Ascending aorta (tissue), 2 donors: ENCODE data around the gene ZNF789. TPM values are rescaled to one million over a fixed set of nuclear protein-coding genes. Genes with fewer than 3 reads are reported as not detected.
"Not testable (repeated sequence)": the region's sequence is repeated elsewhere in the genome, so short reads cannot be mapped to it uniquely, and the experiment has no call there.

Experiments used
- DNase-seq, 2 donors: peaks; one replicate each; pipeline ENCODE4 v3.0.0-alpha.2; 2019; ENCODE audit warnings: low spot score in 2 of 2
- H3K27ac ChIP-seq, 2 donors: fragments of 200-600 bp; sonication (generic); one replicate each; pipeline ENCODE4 v1.5.1; 2016 to 2017; ENCODE audit warnings: mild to moderate bottlenecking in 1 of 2
- H3K27me3 ChIP-seq: fragments of 200-600 bp; sonication (generic); one replicate; pipeline ENCODE4 v1.5.1; 2017
- H3K36me3 ChIP-seq, 2 donors: fragments of 200-600 bp; sonication (generic); one replicate each; pipeline ENCODE4 v1.5.1; 2016
- H3K4me1 ChIP-seq, 2 donors: fragments of 200-600 bp; sonication (generic); one replicate each; pipeline ENCODE4 v1.5.1; 2016 to 2017; ENCODE audit warnings: mild to moderate bottlenecking in 1 of 2
- H3K4me3 ChIP-seq, 2 donors: fragments of 200-600 bp; sonication (generic); one replicate each; pipeline ENCODE4 v1.5.1; 2016 to 2017; ENCODE audit warnings: mild to moderate bottlenecking in 1 of 2
- H3K9me3 ChIP-seq, 2 donors: fragments of 200-600 bp; sonication (generic); one replicate each; pipeline ENCODE4 v1.5.1; 2016
- intact Hi-C: fragments of 100-400 bp; cut with DNase I; formaldehyde crosslinking; loops from one replicate; pipeline ENCODE4 v1.15.1; 2023
- total RNA-seq: library from RNA; depleted of rRNA; stranded (reverse); fragments of >200 nt; gene quantifications from one replicate; pipeline ENCODE4 v1.1.0, GENCODE V29; 2016
- TF ChIP-seq, protein P1 (sequence below), 3 experiments: fragments of 200-600 bp in 2 of 3; fragments of 450-650 bp in 1 of 3; sonication (generic) in 2 of 3; IDR thresholded peaks; one replicate each; pipeline ENCODE4 v1.5.1; 2016 to 2019; ENCODE audit warnings: antibody characterized with exemption in 3 of 3, mild to moderate bottlenecking in 1 of 3, moderate library complexity in 1 of 3

Gene ZNF789
- 4.2 TPM for total RNA-seq

DNA sequence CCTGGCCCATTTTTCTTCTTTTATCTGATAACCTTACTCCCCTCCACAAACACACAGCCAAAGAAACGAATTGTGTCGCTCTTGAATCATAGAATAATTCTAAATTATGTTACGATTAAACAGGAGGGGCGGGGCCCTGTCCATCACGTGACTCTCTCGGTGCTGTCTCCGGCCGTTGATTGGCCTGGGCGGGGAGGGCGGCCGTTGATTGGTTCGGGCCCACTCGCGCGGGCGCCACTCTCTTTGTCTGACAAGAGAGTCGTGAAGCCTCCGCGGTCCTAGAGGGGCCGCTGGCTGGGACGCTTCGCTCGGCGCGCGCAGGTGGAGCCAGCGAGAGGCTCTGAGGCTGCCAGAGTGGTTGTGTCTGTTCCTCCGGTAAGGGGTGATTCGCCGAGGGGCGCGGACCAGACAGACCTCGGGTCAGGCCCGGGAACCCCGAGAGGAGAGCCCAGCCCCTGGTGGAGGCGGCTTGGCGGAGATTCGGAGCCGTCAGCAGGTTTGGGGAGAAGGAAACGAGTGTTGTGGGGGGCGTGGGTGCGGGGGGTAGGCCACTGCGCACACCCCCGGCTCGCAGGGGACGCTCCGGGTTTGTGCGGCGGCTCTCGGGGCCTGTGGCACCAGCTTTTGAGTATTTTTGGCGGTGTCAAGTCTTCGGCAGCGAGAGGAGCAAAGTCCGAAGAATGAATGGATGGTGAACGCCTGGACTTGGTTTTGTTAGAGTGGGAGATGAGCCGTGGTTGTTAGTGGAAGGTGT is at the start of gene ZNF789:
Gene ZNF789 (plus strand): TSS at position 330 of the 754 bp plus-strand sequence. CDS start 3,567 bp downstream, outside the sequence.
- peak; percentile 94 to 99 for DNase-seq
- Histone ChIP-seq H3K4me3 (peak within 1 kb of the TSS; percentile 61 to 95), H3K36me3 (no peaks in the 10 kb centered on the region), H3K4me1 (peaks cover 0 to 14% of the 10 kb centered on the region in 2 donors), H3K27me3 (no peaks in the 10 kb centered on the region), H3K9me3 (no peaks in the 10 kb centered on the region), H3K27ac (peak within 1 kb of the TSS; percentile 83 to 86)
- TF ChIP-seq, protein P1, sequence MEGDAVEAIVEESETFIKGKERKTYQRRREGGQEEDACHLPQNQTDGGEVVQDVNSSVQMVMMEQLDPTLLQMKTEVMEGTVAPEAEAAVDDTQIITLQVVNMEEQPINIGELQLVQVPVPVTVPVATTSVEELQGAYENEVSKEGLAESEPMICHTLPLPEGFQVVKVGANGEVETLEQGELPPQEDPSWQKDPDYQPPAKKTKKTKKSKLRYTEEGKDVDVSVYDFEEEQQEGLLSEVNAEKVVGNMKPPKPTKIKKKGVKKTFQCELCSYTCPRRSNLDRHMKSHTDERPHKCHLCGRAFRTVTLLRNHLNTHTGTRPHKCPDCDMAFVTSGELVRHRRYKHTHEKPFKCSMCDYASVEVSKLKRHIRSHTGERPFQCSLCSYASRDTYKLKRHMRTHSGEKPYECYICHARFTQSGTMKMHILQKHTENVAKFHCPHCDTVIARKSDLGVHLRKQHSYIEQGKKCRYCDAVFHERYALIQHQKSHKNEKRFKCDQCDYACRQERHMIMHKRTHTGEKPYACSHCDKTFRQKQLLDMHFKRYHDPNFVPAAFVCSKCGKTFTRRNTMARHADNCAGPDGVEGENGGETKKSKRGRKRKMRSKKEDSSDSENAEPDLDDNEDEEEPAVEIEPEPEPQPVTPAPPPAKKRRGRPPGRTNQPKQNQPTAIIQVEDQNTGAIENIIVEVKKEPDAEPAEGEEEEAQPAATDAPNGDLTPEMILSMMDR (IDR thresholded peaks at IDR 0.05): no peak
- intact Hi-C loops: loop anchor here (1.0 to 2.0 kb wide), 3 partner anchors 27 to 64 kb away; partner anchors contain the start of genes BUD31, PDAP1 and ZKSCAN5

DNA sequence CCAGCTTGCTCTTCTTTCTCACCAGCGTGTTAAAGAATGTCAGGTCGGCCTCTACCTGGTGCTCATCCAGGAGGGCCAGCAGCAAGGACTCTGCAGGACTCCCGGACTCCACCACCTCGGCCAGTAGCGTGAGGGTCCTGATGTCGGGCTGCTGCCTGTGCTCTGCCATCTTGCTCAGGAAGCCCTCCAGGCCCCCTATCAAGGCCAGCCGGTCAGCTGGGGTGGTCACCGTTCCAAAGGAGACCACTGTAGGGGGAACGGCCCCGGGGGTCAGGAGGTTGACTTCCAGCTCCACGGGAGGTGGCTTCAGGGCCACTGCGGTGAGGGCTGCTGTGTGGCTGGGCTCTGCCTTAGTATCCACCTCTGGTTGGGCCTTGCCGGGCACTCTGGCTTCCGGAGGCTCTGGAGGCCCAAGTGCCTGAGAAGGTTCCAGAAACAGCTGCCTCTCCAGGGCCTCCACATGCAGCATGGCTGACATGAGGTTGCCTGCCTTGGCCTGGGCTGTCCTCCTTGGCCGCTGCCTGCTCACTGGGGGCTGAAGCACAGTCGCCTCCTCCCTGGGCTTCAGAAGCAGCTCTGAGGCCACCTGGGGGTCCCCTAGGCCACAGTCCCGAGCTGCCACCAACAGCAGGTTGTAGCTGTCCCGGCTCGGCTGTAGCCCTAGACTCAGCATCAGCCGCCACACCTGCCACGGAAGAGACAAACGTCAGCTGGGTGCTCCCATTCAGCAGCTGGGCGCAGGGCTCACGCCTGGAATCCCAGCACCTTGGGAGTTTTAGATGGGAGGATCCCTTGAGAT is 47.6 kb upstream of the ZNF789 start:
- Histone ChIP-seq H3K4me3 (no peak overlapping the region), H3K36me3 (peaks cover 46 to 51% of the 10 kb centered on the region in 2 donors), H3K27me3 (no peaks in the 10 kb centered on the region), H3K9me3 (no peaks in the 10 kb centered on the region), H3K4me1 (no peaks in the 10 kb centered on the region), H3K27ac (no peak overlapping the region)
- TF ChIP-seq, protein P1 (IDR thresholded peaks at IDR 0.05): no peak
- DNase-seq: no peak
- intact Hi-C loops: no loop called here

DNA sequence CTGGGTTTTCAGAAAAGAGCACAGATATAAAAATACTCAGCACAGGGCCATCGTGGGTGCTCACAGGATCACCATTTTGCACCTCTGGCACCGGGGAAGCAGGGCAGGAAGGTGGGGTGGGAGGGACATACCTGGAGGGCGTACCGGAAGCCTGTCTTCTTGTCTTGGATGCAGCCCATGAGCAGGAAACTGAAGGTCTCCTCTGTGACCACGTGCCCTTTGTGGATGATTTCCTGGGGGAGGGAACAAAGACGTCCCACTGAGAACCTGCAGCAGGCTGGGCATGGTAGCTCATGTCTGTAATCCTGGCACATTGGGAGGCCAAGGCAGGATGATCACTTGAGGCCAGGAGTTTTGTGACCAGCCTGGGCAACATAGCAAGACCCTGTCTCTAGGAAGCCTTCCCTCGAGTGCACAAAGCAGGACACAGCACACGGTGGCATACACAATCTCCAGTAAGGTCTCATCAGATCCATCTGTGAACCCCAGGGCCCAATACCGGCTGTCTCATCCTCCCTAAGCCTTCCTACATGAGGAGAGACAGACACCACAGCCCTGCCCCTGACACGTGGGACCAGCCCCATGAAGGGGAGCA is 43.6 kb upstream of the ZNF789 start:
- Histone ChIP-seq H3K4me3 (no peak overlapping the region), H3K27ac (no peak overlapping the region), H3K9me3 (no peaks in the 10 kb centered on the region), H3K4me1 (no peaks in the 10 kb centered on the region), H3K27me3 (no peaks in the 10 kb centered on the region), H3K36me3 (peaks cover 34 to 68% of the 10 kb centered on the region in 2 donors)
- no peak for DNase-seq
- intact Hi-C loops: no loop called here
- TF ChIP-seq, protein P1 (IDR thresholded peaks at IDR 0.05): no peak

DNA sequence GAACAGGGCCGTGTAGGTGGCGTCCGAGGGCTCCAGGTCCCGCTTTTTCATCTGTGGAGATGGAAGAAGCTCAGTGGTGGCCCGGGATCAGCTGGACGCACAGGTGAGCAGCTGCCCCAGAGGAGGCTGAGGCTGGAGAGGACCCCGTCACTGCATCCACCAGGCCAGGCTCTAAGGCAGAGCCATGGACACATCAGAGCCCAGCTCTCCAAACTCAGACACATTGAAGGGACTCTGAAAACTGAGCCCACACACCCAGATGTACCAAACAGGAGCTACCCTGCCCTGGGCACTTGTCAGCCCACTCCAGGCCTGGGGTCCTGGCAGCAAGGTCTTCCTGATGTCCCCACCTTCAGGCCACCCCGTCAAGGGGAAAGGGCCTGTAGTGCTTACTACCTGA is 42.9 kb upstream of the ZNF789 start:
- peaks cover 31 to 66% of the 10 kb centered on the region in 2 donors for H3K36me3 ChIP-seq
- DNase-seq: no peak
- no peaks in the 10 kb centered on the region for H3K4me1 ChIP-seq
- H3K4me3 ChIP-seq: no peak overlapping the region
- intact Hi-C loops: no loop called here
- H3K9me3 ChIP-seq: no peaks in the 10 kb centered on the region
- TF ChIP-seq, protein P1 (IDR thresholded peaks at IDR 0.05): no peak
- H3K27ac ChIP-seq: no peak overlapping the region
- H3K27me3 ChIP-seq: no peaks in the 10 kb centered on the region

DNA sequence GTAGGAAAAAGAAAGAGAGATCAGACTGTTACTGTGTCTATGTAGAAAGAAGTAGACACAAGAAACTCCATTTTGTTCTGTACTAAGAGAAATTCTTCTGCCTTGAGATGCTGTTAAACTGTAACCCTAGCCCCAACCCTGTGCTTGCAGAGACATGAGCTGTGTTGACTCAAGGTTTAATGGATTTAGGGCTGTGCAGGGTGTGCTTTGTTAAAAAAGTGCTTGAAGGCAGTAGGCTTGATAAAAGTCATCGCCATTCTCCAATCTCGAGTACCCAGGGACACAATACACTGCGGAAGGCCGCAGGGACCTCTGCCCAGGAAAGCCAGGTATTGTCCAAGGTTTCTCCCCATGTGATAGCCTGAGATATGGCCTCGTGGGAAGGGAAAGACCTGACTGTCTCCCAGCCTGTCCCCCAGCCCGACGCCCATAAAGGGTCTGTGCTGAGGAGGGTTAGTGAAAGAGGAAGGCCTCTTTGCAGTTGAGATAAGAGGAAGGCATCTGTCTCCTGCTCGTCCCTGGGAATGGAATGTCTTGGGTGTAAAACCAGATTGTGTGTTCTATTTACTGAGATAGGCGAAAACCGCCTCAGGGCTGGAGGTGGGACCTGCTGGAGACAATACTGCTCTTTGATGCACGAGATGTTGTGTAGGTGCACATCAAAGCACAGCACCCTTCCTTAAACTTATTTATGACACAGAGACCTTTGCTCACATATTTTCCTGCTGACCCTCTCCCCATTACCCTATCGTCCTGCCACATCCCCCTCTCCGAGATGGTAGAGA is 40.7 kb upstream of the ZNF789 start:
- H3K4me3 ChIP-seq, H3K27me3 ChIP-seq, H3K9me3 ChIP-seq, DNase-seq, intact Hi-C loops, H3K4me1 ChIP-seq, H3K27ac ChIP-seq: not testable (repeated sequence)
- peaks cover 27 to 61% of the 10 kb centered on the region in 2 donors for H3K36me3 ChIP-seq
